T-helper 1 cell treated with Interleukin-12 subunit alpha and Interleukin-12 subunit beta and Interleukin-4 antibody, amounts not matched to agents 30 μg/mL and 1 μg/mL, for 36 hours (primary cell): Measurements from ENCODE around the gene TOP2A.

Source experiments
- H3K27ac Mint-ChIP-seq: one replicate; pipeline ENCODE4 v1.8.0; 2021; ENCODE audit warnings: mild to moderate bottlenecking, mixed read lengths
- H3K27me3 Mint-ChIP-seq: one replicate; pipeline ENCODE4 v1.8.0; 2021; ENCODE audit warnings: low read depth, mixed read lengths
- H3K36me3 Mint-ChIP-seq: one replicate; pipeline ENCODE4 v1.8.0; 2021; ENCODE audit warnings: low read depth, mixed read lengths
- H3K4me1 Mint-ChIP-seq: one replicate; pipeline ENCODE4 v1.8.0; 2021; ENCODE audit warnings: low read depth, mixed read lengths
- H3K4me3 Mint-ChIP-seq: one replicate; pipeline ENCODE4 v1.8.0; 2021; ENCODE audit warnings: mild to moderate bottlenecking, moderate library complexity, mixed read lengths
- H3K9me3 Mint-ChIP-seq: one replicate; pipeline ENCODE4 v1.8.0; 2021; ENCODE audit warnings: mixed read lengths

The TOP2A gene

DNA sequence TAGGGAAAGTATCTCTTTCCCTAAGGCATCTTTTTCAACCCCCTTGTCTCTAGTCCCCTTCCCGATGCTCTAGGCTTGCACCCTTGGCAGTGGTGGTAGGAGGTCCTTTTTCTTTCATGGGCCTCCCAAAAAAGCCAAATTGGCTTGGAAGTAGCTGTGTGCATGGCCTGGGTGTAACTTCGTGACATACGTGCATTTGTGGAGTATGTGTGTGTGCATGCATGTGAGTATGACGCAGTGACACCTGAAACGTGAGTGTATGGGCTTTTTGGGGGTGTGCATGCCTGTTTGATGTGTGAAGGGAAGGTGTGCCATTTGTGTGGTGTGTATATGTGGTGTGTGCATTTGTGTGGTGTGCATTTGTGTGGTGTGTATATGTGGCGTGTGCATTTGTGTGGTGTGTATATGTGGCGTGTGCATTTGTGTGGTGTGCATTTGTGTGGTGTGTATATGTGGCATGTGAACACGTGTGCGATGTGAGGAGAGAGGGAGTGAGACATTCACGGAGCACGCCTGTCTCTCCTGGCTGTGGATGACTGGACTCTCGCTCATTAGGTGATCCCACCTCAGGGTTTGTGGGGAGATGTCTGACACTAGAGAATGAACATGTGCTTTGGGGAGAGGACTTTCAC lies 41.3 kb upstream of the TOP2A start:
- H3K4me3 Mint-ChIP-seq = no peak overlapping the region
- H3K4me1 Mint-ChIP-seq = peaks cover 4% of the 10 kb centered on the region
- H3K36me3 Mint-ChIP-seq = peaks cover 25% of the 10 kb centered on the region
- peaks cover 4% of the 10 kb centered on the region for H3K27me3 Mint-ChIP-seq
- no peak overlapping the region for H3K27ac Mint-ChIP-seq
- no peaks in the 10 kb centered on the region for H3K9me3 Mint-ChIP-seq

- H3K4me3 Mint-ChIP-seq = no peak overlapping the region
- H3K27me3 Mint-ChIP-seq = peaks cover 4% of the 10 kb centered on the region
- peaks cover 31% of the 10 kb centered on the region for H3K36me3 Mint-ChIP-seq
- H3K4me1 Mint-ChIP-seq = peaks cover 4% of the 10 kb centered on the region
- H3K9me3 Mint-ChIP-seq = no peaks in the 10 kb centered on the region
- H3K27ac Mint-ChIP-seq = no peak overlapping the region
These were observed 40.5 kb upstream of the TOP2A start for GRCh38 chr17:40457964-40458791.

DNA sequence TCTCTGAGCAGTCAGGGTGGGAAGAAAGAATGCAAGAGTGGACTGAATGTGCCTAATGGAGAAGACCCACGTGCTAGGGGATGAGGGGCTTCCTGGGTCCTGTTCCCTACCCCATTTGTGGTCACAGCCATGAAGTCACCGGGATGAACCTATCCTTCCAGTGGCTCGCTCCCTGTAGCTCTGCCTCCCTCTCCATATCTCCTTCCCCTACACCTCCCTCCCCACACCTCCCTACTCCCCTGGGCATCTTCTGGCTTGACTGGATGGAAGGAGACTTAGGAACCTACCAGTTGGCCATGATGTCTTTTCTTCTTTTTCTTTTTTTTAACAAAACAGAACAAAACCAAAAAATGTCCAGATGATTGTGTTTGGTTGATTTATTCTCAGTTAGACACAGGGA lies 39.7 kb upstream of the TOP2A start:
- Mint-ChIP-seq H3K4me3 (no peak overlapping the region), H3K9me3 (no peaks in the 10 kb centered on the region), H3K36me3 (peaks cover 38% of the 10 kb centered on the region), H3K27ac (no peak overlapping the region), H3K27me3 (peaks cover 4% of the 10 kb centered on the region), H3K4me1 (peaks cover 5% of the 10 kb centered on the region)

DNA sequence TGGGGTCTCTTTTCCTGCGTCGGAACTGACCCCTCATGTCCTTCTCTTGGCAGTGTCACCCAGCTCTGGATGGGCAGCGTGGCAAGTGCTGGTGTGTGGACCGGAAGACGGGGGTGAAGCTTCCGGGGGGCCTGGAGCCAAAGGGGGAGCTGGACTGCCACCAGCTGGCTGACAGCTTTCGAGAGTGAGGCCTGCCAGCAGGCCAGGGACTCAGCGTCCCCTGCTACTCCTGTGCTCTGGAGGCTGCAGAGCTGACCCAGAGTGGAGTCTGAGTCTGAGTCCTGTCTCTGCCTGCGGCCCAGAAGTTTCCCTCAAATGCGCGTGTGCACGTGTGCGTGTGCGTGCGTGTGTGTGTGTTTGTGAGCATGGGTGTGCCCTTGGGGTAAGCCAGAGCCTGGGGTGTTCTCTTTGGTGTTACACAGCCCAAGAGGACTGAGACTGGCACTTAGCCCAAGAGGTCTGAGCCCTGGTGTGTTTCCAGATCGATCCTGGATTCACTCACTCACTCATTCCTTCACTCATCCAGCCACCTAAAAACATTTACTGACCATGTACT lies 38.8 kb upstream of the TOP2A start:
- H3K27ac Mint-ChIP-seq = no peak overlapping the region
- H3K27me3 Mint-ChIP-seq = peaks cover 4% of the 10 kb centered on the region
- no peaks in the 10 kb centered on the region for H3K9me3 Mint-ChIP-seq
- no peak overlapping the region for H3K4me3 Mint-ChIP-seq
- peaks cover 7% of the 10 kb centered on the region for H3K4me1 Mint-ChIP-seq
- peaks cover 43% of the 10 kb centered on the region for H3K36me3 Mint-ChIP-seq

DNA sequence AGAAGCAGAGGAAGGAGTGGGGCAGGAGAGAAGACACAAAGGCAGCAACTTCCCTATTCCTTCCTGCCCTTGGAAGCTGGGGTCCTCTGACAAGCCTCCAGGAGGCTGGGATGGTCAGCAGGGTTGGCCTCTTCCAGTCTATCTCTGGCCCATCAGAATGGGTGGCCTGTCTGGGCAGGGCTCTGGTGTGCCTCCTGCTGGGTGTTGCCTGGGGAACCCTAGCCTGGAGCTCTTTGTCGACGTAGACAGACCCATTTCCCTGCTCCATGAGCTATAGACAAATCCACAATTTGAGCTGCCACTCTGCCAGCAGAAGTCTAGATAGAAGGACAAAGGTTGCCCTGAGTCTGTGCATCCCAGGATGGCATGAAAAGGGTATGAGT lies 36.9 kb upstream of the TOP2A start:
- Mint-ChIP-seq H3K27me3 (peaks cover 4% of the 10 kb centered on the region), H3K36me3 (peaks cover 46% of the 10 kb centered on the region), H3K4me1 (peaks cover 19% of the 10 kb centered on the region), H3K9me3 (no peaks in the 10 kb centered on the region), H3K27ac (no peak overlapping the region), H3K4me3 (no peak overlapping the region)

DNA sequence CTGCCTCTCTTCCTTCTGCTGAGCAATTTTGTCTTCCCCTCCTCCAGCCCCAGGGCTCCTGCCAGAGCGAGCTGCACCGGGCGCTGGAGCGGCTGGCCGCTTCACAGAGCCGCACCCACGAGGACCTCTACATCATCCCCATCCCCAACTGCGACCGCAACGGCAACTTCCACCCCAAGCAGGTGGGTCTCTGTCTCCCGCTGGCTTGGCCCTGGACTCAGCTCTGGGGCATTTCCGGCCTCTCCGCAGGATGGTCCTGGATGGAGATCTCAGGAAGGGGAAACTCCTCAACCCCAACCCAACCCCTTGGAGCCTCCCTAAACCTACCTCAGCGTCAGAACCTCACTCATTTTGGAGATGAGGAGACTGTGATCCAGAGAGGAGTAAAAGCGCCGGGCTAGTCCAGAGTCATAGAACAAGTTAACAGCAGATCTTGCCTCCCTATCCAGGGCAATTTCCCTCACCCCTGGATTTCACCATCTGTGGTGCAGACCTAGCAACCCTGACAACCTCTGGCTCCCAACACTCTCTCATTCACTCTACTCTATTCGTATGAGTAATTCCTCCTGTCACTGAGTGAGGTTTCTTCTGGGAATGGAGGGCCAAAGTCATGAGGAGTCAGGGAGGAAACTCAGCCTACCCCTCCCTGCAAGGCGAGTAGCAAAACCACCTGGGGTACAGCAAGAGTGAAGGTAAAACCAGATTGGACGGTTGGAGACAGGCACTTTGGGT lies 36.4 kb upstream of the TOP2A start:
- Mint-ChIP-seq H3K27me3 (peaks cover 3% of the 10 kb centered on the region), H3K4me3 (no peak overlapping the region), H3K27ac (peak overlapping the region; percentile 41), H3K36me3 (peaks cover 44% of the 10 kb centered on the region), H3K4me1 (peaks cover 17% of the 10 kb centered on the region), H3K9me3 (no peaks in the 10 kb centered on the region)

- Mint-ChIP-seq H3K4me3 (no peak overlapping the region), H3K4me1 (peaks cover 25% of the 10 kb centered on the region), H3K36me3 (peaks cover 40% of the 10 kb centered on the region), H3K27ac (no peak overlapping the region), H3K9me3 (no peaks in the 10 kb centered on the region), H3K27me3 (no peaks in the 10 kb centered on the region)
These were observed 35.3 kb upstream of the TOP2A start for GRCh38 chr17:40452921-40453378.

GRCh38 chr17:40452216-40452787 lies 34.6 kb upstream of the TOP2A start:
- no peaks in the 10 kb centered on the region for H3K9me3 Mint-ChIP-seq
- no peak overlapping the region for H3K4me3 Mint-ChIP-seq
- H3K27me3 Mint-ChIP-seq = no peaks in the 10 kb centered on the region
- peaks cover 30% of the 10 kb centered on the region for H3K4me1 Mint-ChIP-seq
- peaks cover 39% of the 10 kb centered on the region for H3K36me3 Mint-ChIP-seq
- H3K27ac Mint-ChIP-seq = no peak overlapping the region

- Mint-ChIP-seq H3K4me1 (peaks cover 36% of the 10 kb centered on the region), H3K36me3 (peaks cover 42% of the 10 kb centered on the region), H3K4me3 (no peak overlapping the region)
These were observed 33.7 kb upstream of the TOP2A start for GRCh38 chr17:40451420-40451819.

GRCh38 chr17:40450175-40450574 lies 32.5 kb upstream of the TOP2A start:
- H3K27ac Mint-ChIP-seq = no peak overlapping the region
- H3K36me3 Mint-ChIP-seq = peaks cover 37% of the 10 kb centered on the region
- no peaks in the 10 kb centered on the region for H3K9me3 Mint-ChIP-seq
- peaks cover 42% of the 10 kb centered on the region for H3K4me1 Mint-ChIP-seq
- no peak overlapping the region for H3K4me3 Mint-ChIP-seq
- H3K27me3 Mint-ChIP-seq = no peaks in the 10 kb centered on the region

More at GRCh38 chr17:40451420-40451819, 33.7 kb upstream of the TOP2A start:
- Mint-ChIP-seq H3K27ac (no peak overlapping the region), H3K9me3 (no peaks in the 10 kb centered on the region), H3K27me3 (no peaks in the 10 kb centered on the region)

- peak overlapping the region; percentile 21 for H3K27ac Mint-ChIP-seq
- no peak overlapping the region for H3K4me3 Mint-ChIP-seq
- peaks cover 30% of the 10 kb centered on the region for H3K36me3 Mint-ChIP-seq
- peaks cover 53% of the 10 kb centered on the region for H3K4me1 Mint-ChIP-seq
- no peaks in the 10 kb centered on the region for H3K9me3 Mint-ChIP-seq
- H3K27me3 Mint-ChIP-seq = no peaks in the 10 kb centered on the region
These were observed 31.1 kb upstream of the TOP2A start for GRCh38 chr17:40448639-40449261.

DNA sequence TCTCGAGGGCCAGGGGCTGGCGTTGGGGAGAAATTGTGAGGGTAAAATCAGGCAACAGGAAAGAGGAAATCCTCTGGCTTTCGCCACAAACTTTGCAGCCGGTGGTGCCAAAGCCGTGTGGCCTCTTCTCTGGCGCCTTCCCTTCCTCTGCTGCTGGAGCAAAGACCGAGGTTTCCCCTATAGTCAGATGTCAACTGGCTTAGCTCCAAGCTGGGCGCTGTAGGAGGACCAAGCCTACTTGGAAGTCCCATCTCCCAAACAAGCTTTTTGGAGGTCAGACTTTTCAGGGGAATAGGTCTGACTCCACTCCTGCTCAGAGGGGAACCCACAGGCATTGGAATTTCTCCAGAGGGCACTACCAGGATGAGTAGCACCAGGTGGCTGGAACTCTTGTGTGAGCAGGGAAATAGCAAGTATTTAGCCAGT lies 30.5 kb upstream of the TOP2A start:
- Mint-ChIP-seq H3K9me3 (no peaks in the 10 kb centered on the region), H3K27me3 (no peaks in the 10 kb centered on the region), H3K27ac (no peak overlapping the region), H3K4me3 (peak overlapping the region; percentile 55), H3K36me3 (peaks cover 25% of the 10 kb centered on the region), H3K4me1 (peaks cover 53% of the 10 kb centered on the region)

DNA sequence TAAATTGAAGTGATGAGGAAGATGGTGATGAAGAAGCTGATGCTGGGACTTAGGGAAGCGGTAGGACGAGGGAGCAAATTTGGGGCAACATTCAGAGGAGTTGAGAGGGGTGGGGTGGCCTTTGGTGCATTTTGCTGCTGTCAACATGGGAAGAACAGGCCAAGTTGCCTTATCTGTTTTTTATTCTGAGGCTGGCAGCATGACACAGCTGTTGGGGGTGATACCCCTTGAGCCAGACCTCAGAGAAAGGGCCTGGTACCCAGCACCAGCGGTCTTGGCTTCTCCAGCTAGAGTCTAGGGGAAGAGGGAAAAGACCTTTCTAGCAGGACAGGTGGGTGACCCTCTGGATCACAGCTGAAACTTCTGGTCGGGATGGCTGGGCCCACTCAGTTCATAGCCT lies 30.1 kb upstream of the TOP2A start:
- H3K27ac Mint-ChIP-seq = peak overlapping the region; percentile 13
- no peaks in the 10 kb centered on the region for H3K27me3 Mint-ChIP-seq
- peak overlapping the region; percentile 55 for H3K4me3 Mint-ChIP-seq
- peaks cover 22% of the 10 kb centered on the region for H3K36me3 Mint-ChIP-seq
- H3K9me3 Mint-ChIP-seq = no peaks in the 10 kb centered on the region
- H3K4me1 Mint-ChIP-seq = peaks cover 53% of the 10 kb centered on the region

- Mint-ChIP-seq H3K27ac (no peak overlapping the region), H3K36me3 (peaks cover 17% of the 10 kb centered on the region), H3K4me3 (no peak overlapping the region), H3K27me3 (peaks cover 3% of the 10 kb centered on the region), H3K9me3 (no peaks in the 10 kb centered on the region), H3K4me1 (peaks cover 51% of the 10 kb centered on the region)
These were observed 29.5 kb upstream of the TOP2A start for GRCh38 chr17:40447148-40447644.
